SU-DHL-6 (cell line): ENCODE measurements around the gene DACH1.

Experiments used
- H2AFZ ChIP-seq: fragments of 200-600 bp; sonication (generic); 2 replicates; pipeline ENCODE4 v1.6.1; 2014; ENCODE audit warnings: low read depth, mild to moderate bottlenecking, moderate library complexity, mixed read lengths, antibody characterized with exemption, low read length; ENCODE audit not compliant: severe bottlenecking
- H3F3A ChIP-seq: fragments of 200-600 bp; shearing (Covaris generic); 2 replicates; pipeline ENCODE4 v1.6.0; 2016; ENCODE audit warnings: antibody characterized with exemption, mild to moderate bottlenecking; ENCODE audit not compliant: insufficient read depth
- H3K27ac ChIP-seq: fragments of 200-600 bp; sonication (generic); 2 replicates; pipeline ENCODE4 v1.5.1; 2016; ENCODE audit warnings: low read depth, mild to moderate bottlenecking, low read length, moderate library complexity, mixed read lengths
- H3K27me3 ChIP-seq: fragments of 200-600 bp; sonication (generic), shearing (Covaris generic); 2 replicates; pipeline ENCODE4 v1.6.0; 2014; ENCODE audit warnings: mild to moderate bottlenecking, low read length
- H3K36me3 ChIP-seq: fragments of 200-600 bp; sonication (generic); 2 replicates; pipeline ENCODE4 v1.6.1; 2014; ENCODE audit warnings: mild to moderate bottlenecking, low read length, mixed read lengths
- H3K4me2 ChIP-seq: fragments of 300-600, 200-600 bp; shearing (Covaris generic), sonication (generic); 2 replicates; pipeline ENCODE4 v1.6.0; 2014; ENCODE audit warnings: low read length, low read depth, mild to moderate bottlenecking; ENCODE audit not compliant: poor library complexity, severe bottlenecking
- H3K4me3 ChIP-seq: fragments of 200-600 bp; sonication (generic); 2 replicates; pipeline ENCODE4 v1.5.1; 2014; ENCODE audit warnings: antibody characterized with exemption, low read length, mild to moderate bottlenecking, mixed read lengths; ENCODE audit not compliant: insufficient read depth, poor library complexity, severe bottlenecking
- H3K79me2 ChIP-seq: fragments of 200-600 bp; sonication (generic); 2 replicates; pipeline ENCODE4 v1.6.1; 2014; ENCODE audit warnings: mild to moderate bottlenecking, low read length, moderate library complexity; ENCODE audit not compliant: insufficient read depth
- H3K9ac ChIP-seq: fragments of 200-600 bp; sonication (generic); 2 replicates; pipeline ENCODE4 v1.7.0; 2014; ENCODE audit warnings: mild to moderate bottlenecking, low read length
- H3K9me2 ChIP-seq: fragments of 200-600 bp; sonication (generic); replicated peaks from 2 replicates; pipeline ENCODE4 v1.6.1; 2014; ENCODE audit warnings: low read length; ENCODE audit not compliant: insufficient read depth
- H3K9me3 ChIP-seq: fragments of 200-600 bp; sonication (generic); 2 replicates; pipeline ENCODE4 v1.6.1; 2014; ENCODE audit warnings: low read length, mixed read lengths; ENCODE audit not compliant: insufficient read depth
- H4K20me1 ChIP-seq: fragments of 200-600 bp; sonication (generic); 2 replicates; pipeline ENCODE4 v1.6.1; 2014; ENCODE audit warnings: low read depth, mild to moderate bottlenecking, antibody characterized with exemption, low read length, moderate library complexity, mixed read lengths
- EZH2phosphoT487 ChIP-seq: fragments of 200-600 bp; sonication (generic), shearing (Covaris generic); conservative IDR thresholded peaks from 2 replicates; pipeline ENCODE4 v1.6.1; 2018; ENCODE audit warnings: mild to moderate bottlenecking, antibody characterized with exemption, low read length, moderate library complexity, mixed read lengths
- TF ChIP-seq, protein P1 (sequence below): fragments of 200-600 bp; sonication (generic); IDR thresholded peaks from one replicate; pipeline ENCODE4 v1.5.1; 2017; ENCODE audit warnings: antibody characterized with exemption, mild to moderate bottlenecking, low read length, moderate library complexity; ENCODE audit not compliant: insufficient read depth, poor library complexity, severe bottlenecking

DACH1 gene

DNA sequence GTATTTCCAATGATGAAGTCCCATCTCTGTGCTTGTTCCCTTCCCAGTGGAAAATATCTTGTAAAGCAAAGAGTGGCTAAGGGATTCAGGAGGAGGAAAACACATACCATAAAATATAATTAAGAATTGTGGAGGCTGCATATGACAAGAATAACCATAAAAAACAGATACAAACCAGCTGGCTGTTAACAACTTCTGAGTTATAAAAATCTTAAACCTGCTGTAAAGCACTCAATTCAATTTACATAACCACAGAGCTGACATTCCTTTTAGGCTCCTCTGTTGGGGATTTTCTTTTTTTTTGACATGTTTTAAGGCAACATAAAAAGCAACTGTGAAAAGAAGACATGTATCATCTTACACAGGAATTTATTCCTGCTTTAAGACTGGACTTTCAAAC is 207.6 kb downstream of the DACH1 start:
- Histone ChIP-seq H3K9me2 (no peaks in the 10 kb centered on the region), H3K27me3 (no peaks in the 10 kb centered on the region), H3K4me2 (no peak overlapping the region), H3K4me3 (no peak overlapping the region), H3F3A (no peaks in the 10 kb centered on the region), H3K9me3 (no peaks in the 10 kb centered on the region), H2AFZ (no peak overlapping the region), H3K79me2 (no peaks in the 10 kb centered on the region), H3K27ac (no peak overlapping the region), H3K36me3 (no peaks in the 10 kb centered on the region), H4K20me1 (no peaks in the 10 kb centered on the region), H3K9ac (no peak overlapping the region)
- TF ChIP-seq EZH2phosphoT487: no peak
- TF ChIP-seq, protein P1, sequence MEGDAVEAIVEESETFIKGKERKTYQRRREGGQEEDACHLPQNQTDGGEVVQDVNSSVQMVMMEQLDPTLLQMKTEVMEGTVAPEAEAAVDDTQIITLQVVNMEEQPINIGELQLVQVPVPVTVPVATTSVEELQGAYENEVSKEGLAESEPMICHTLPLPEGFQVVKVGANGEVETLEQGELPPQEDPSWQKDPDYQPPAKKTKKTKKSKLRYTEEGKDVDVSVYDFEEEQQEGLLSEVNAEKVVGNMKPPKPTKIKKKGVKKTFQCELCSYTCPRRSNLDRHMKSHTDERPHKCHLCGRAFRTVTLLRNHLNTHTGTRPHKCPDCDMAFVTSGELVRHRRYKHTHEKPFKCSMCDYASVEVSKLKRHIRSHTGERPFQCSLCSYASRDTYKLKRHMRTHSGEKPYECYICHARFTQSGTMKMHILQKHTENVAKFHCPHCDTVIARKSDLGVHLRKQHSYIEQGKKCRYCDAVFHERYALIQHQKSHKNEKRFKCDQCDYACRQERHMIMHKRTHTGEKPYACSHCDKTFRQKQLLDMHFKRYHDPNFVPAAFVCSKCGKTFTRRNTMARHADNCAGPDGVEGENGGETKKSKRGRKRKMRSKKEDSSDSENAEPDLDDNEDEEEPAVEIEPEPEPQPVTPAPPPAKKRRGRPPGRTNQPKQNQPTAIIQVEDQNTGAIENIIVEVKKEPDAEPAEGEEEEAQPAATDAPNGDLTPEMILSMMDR: no peak

DNA sequence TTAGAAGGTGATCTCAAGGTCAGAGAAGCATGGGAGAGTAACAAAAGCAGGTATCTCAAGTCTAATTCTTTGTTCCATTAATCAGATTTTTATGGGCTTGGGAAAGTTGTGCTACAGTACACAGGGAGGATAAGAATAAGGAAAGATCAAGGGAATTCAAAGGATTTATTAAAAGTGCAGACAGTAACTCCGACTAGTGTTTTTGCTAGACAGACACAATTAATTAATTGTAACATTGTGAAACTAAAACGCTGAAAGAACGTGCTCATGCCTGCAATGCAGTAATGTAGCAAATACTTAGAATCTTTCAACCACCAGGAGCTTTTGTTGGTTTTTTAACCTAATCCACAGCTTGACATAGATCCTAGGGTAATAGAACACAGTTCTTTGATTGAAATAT is 221.5 kb downstream of the DACH1 start:
- TF ChIP-seq EZH2phosphoT487: no peak
- TF ChIP-seq, protein P1: no peak

DNA sequence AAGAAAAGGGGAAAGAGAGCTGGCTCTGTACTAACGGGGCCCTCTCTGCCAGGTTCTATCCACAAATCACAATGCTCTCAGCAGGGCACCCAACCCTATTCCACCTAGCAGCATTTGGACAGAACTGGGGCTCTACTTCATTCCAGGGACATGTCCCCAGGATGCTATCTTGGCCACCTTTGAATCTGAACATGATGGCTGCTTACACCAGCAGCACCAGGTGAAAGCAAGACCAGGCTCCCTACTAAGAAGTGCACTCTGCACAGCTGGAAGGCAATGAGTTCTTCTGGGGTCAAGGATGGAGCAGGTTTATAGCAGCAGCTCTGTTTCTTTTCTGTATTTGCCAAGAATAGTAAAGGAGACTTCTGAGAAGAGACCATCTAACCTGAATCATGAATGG is 222.4 kb downstream of the DACH1 start:
- Histone ChIP-seq H3K4me2 (no peak overlapping the region), H3K9ac (no peak overlapping the region), H3K27ac (no peak overlapping the region), H2AFZ (no peak overlapping the region), H3F3A (no peaks in the 10 kb centered on the region), H4K20me1 (no peaks in the 10 kb centered on the region), H3K9me3 (no peaks in the 10 kb centered on the region), H3K9me2 (no peaks in the 10 kb centered on the region), H3K4me3 (no peak overlapping the region), H3K27me3 (no peaks in the 10 kb centered on the region), H3K79me2 (no peaks in the 10 kb centered on the region), H3K36me3 (no peaks in the 10 kb centered on the region)
- TF ChIP-seq, protein P1: no peak
- TF ChIP-seq EZH2phosphoT487: no peak

More for the DNA sequence above, 221.5 kb downstream of the DACH1 start:
- Histone ChIP-seq H2AFZ (no peak overlapping the region), H4K20me1 (no peaks in the 10 kb centered on the region), H3K36me3 (no peaks in the 10 kb centered on the region), H3K27ac (no peak overlapping the region), H3F3A (no peaks in the 10 kb centered on the region), H3K4me2 (no peak overlapping the region), H3K79me2 (no peaks in the 10 kb centered on the region), H3K9me2 (no peaks in the 10 kb centered on the region), H3K9me3 (no peaks in the 10 kb centered on the region), H3K9ac (no peak overlapping the region), H3K4me3 (no peak overlapping the region), H3K27me3 (no peaks in the 10 kb centered on the region)

DNA sequence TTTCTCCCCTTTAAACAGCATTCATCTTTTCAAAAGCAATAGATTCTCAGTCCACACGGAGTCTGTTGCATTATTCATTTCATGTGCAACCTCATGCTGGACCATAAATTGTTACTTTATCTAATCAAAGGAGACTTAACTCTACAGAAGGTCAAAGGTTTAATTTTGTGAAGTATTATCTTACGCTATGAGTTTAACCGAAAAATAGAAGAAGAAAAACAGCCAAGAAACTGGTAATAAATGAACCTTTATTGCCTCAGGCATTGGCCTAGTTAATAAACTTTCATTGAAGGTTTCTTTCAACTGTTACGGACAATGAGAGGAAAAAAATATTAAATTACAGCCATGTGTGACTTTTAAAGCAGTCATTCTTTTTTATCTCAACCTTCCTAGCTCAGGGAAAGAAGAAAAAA is 223.6 kb downstream of the DACH1 start:
- H3K4me2 ChIP-seq: no peak overlapping the region
- H3K79me2 ChIP-seq: no peaks in the 10 kb centered on the region
- TF ChIP-seq, protein P1: no peak
- TF ChIP-seq EZH2phosphoT487: no peak
- no peaks in the 10 kb centered on the region for H3K36me3 ChIP-seq
- no peak overlapping the region for H3K4me3 ChIP-seq
- no peak overlapping the region for H3K9ac ChIP-seq
- no peaks in the 10 kb centered on the region for H3K9me2 ChIP-seq
- H3K27ac ChIP-seq: no peak overlapping the region
- no peaks in the 10 kb centered on the region for H3K9me3 ChIP-seq
- H2AFZ ChIP-seq: no peak overlapping the region
- no peaks in the 10 kb centered on the region for H3F3A ChIP-seq
- no peaks in the 10 kb centered on the region for H3K27me3 ChIP-seq
- no peaks in the 10 kb centered on the region for H4K20me1 ChIP-seq
